GM18508 (cell line): ENCODE results near the gene ACKR2.

Experiments used
- ATAC-seq: cut with Tn5 transposase; IDR thresholded peaks from one replicate; pipeline ENCODE4 v1.9.1; 2021; ENCODE audit warnings: moderate number of reproducible peaks; ENCODE audit not compliant: insufficient read depth, unreplicated experiment

ACKR2 gene

GRCh38 chr3:42853056-42853455 lies 43.8 kb downstream of the ACKR2 start:
- no peak for ATAC-seq

- no peak for ATAC-seq
Measured at GRCh38 chr3:42853739-42854302, 44.6 kb downstream of the ACKR2 start.

- ATAC-seq, result no peak
Measured at GRCh38 chr3:42855219-42855546, 45.9 kb downstream of the ACKR2 start.

GRCh38 chr3:42855547-42856380 lies 46.5 kb downstream of the ACKR2 start:
- ATAC-seq, result no peak

- no peak for ATAC-seq
Measured at GRCh38 chr3:42856544-42856943, 47.3 kb downstream of the ACKR2 start.

- no peak for ATAC-seq
Measured at GRCh38 chr3:42864321-42864950, 55.2 kb downstream of the ACKR2 start.

- no peak for ATAC-seq
Measured at GRCh38 chr3:42865256-42865655, 56.0 kb downstream of the ACKR2 start.

- no peak for ATAC-seq
Measured at GRCh38 chr3:42867138-42867537, 57.9 kb downstream of the ACKR2 start.

- no peak for ATAC-seq
Measured at GRCh38 chr3:42868841-42869240, 59.6 kb downstream of the ACKR2 start.

- no peak for ATAC-seq
Measured at GRCh38 chr3:42871592-42872196, 62.4 kb downstream of the ACKR2 start.

- no peak for ATAC-seq
Measured at GRCh38 chr3:42872718-42873117, 63.5 kb downstream of the ACKR2 start.

- ATAC-seq, result no peak
Measured at GRCh38 chr3:42873221-42873982, 64.2 kb downstream of the ACKR2 start.

GRCh38 chr3:42874749-42875148 lies 65.5 kb downstream of the ACKR2 start:
- no peak for ATAC-seq

GRCh38 chr3:42875325-42876151 lies 66.3 kb downstream of the ACKR2 start, which contains the start of gene CYP8B1:
Gene CYP8B1, minus strand, starts transcription at chr3:42875879. Its CDS starts 63 bp downstream, at chr3:42875816.
- ATAC-seq, result no peak

- no peak for ATAC-seq
Measured at GRCh38 chr3:42876401-42876800, 67.2 kb downstream of the ACKR2 start.

GRCh38 chr3:42876940-42877720 lies 67.9 kb downstream of the ACKR2 start:
- no peak for ATAC-seq

- ATAC-seq, result no peak
Measured at GRCh38 chr3:42877881-42878280, 68.6 kb downstream of the ACKR2 start.

- no peak for ATAC-seq
Measured at GRCh38 chr3:42880183-42880582, 70.9 kb downstream of the ACKR2 start.
